ENCODE data around the gene NDEL1.

The NDEL1 gene

DNA sequence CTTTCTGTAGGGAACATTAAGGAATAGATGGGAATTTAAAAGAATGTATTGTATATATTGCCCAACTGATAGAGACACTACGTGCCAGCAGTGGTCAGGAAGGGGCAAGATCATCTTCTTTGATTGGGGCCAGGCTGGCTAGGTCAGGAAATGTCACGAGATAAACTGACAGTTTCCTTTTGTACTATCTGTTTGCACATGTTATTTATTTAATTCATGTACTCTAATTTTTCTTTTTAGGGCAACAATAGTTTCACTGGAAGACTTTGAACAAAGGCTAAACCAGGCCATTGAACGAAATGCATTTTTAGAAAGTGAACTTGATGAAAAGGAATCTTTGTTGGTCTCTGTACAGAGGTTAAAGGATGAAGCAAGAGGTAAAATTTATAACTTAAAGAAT is 12.6 kb downstream of the NDEL1 start:
- no peak overlapping the region for H3K4me2 ChIP-seq (ENCODE audit: low read length)
- no peaks in the 10 kb centered on the region for H3K9me3 ChIP-seq (ENCODE audit: control insufficient read depth, insufficient read depth, low read length)
- no peaks in the 10 kb centered on the region for H3K4me1 ChIP-seq (ENCODE audit: control insufficient read depth, low read length)
- H3F3A ChIP-seq (ENCODE audit: control insufficient read depth, insufficient read depth): no peaks in the 10 kb centered on the region
- H3K27ac ChIP-seq (ENCODE audit: low read depth, low read length): no peak overlapping the region
- no peak overlapping the region for H3K4me3 ChIP-seq (ENCODE audit: low read length)
- H3K9me2 ChIP-seq (replicated peaks; ENCODE audit: control insufficient read depth, low read length): no peaks in the 10 kb centered on the region
- H4K20me1 ChIP-seq (ENCODE audit: control insufficient read depth, insufficient read depth, low read depth, low read length): no peaks in the 10 kb centered on the region; the same call in 1 of the 2 replicates
- H3K36me3 ChIP-seq (ENCODE audit: control insufficient read depth, low read length): peaks cover 83% of the 10 kb centered on the region
- peaks cover 12% of the 10 kb centered on the region for H3K79me2 ChIP-seq (ENCODE audit: control insufficient read depth, low read length)
- TF ChIP-seq, protein P1, sequence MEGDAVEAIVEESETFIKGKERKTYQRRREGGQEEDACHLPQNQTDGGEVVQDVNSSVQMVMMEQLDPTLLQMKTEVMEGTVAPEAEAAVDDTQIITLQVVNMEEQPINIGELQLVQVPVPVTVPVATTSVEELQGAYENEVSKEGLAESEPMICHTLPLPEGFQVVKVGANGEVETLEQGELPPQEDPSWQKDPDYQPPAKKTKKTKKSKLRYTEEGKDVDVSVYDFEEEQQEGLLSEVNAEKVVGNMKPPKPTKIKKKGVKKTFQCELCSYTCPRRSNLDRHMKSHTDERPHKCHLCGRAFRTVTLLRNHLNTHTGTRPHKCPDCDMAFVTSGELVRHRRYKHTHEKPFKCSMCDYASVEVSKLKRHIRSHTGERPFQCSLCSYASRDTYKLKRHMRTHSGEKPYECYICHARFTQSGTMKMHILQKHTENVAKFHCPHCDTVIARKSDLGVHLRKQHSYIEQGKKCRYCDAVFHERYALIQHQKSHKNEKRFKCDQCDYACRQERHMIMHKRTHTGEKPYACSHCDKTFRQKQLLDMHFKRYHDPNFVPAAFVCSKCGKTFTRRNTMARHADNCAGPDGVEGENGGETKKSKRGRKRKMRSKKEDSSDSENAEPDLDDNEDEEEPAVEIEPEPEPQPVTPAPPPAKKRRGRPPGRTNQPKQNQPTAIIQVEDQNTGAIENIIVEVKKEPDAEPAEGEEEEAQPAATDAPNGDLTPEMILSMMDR (IDR thresholded peaks at IDR 0.05; ENCODE audit: low read depth, low read length, poor library complexity, severe bottlenecking): no peak
- no peak for TF ChIP-seq EZH2phosphoT487 (IDR thresholded peaks at IDR 0.05; ENCODE audit: borderline replicate concordance, low read length)
- H3K27me3 ChIP-seq (ENCODE audit: control insufficient read depth, low read length): no peaks in the 10 kb centered on the region

DNA sequence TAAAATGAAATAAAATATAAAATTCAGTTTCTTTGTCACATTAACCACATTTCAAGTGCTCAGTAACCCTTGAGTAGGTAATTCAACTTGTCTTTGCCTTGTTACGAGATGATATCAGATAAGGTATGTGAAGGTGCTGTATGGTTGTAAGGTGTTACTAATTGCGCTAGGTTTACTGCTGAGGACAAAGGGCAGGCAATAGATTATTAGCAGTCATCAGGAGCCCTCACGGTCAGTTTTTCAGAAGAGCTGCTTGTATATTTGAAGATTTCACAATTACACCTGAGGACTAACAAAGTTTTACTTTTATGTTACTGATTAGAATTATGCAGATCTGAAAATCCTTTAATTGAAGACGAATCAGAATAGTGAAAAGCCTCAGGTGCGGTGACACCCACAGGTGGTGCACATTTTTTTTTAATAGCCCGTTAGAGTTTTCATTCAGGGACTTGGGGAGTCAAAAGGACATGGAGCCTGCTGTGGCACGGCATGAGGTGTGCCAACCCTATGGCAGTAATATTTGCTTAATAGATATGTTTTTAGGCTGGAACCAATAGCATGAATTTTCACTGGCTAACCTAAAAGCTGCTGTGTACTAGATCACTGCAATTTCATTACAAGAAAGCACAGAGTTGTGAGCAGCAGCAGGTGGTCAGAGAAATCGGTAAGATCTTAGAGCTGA is 16.4 kb downstream of the NDEL1 start:
- no peaks in the 10 kb centered on the region for H3K9me2 ChIP-seq (replicated peaks; ENCODE audit: control insufficient read depth, low read length)
- H3K4me2 ChIP-seq (ENCODE audit: low read length): no peak overlapping the region
- TF ChIP-seq, protein P1 (IDR thresholded peaks at IDR 0.05; ENCODE audit: low read depth, low read length, poor library complexity, severe bottlenecking): no peak
- peaks cover 77% of the 10 kb centered on the region for H3K36me3 ChIP-seq (ENCODE audit: control insufficient read depth, low read length)
- H3K79me2 ChIP-seq (ENCODE audit: control insufficient read depth, low read length): no peaks in the 10 kb centered on the region
- no peaks in the 10 kb centered on the region for H3K4me1 ChIP-seq (ENCODE audit: control insufficient read depth, low read length)
- H3K9me3 ChIP-seq (ENCODE audit: control insufficient read depth, insufficient read depth, low read length): no peaks in the 10 kb centered on the region
- H3F3A ChIP-seq (ENCODE audit: control insufficient read depth, insufficient read depth): no peaks in the 10 kb centered on the region
- no peak overlapping the region for H3K4me3 ChIP-seq (ENCODE audit: low read length)
- H3K27me3 ChIP-seq (ENCODE audit: control insufficient read depth, low read length): no peaks in the 10 kb centered on the region
- H3K27ac ChIP-seq (ENCODE audit: low read depth, low read length): no peak overlapping the region
- no peaks in the 10 kb centered on the region for H4K20me1 ChIP-seq (ENCODE audit: control insufficient read depth, insufficient read depth, low read depth, low read length)

DNA sequence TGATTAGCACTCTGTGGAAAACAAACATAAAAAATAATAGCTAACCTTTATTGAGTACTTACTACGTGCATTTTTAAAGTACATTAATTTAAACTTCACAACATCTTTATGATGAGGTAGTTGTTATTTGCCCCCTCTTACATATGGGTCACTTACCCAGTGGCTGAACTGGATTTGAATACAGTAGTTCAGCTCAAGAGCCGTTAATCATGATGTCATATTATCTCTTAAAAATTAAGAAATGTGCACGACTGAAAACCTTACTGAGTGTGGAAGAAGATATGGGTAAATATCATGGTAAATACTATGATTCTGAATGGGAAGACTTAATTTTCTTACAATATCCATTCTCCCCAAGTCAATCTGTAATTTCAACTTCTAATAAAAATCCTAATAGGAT is 17.6 kb downstream of the NDEL1 start:
- Histone ChIP-seq H3F3A (ENCODE audit: control insufficient read depth, insufficient read depth) (no peaks in the 10 kb centered on the region), H3K4me2 (ENCODE audit: low read length) (no peak overlapping the region), H3K27me3 (ENCODE audit: control insufficient read depth, low read length) (no peaks in the 10 kb centered on the region), H3K4me1 (ENCODE audit: control insufficient read depth, low read length) (no peaks in the 10 kb centered on the region), H3K9me2 (replicated peaks; ENCODE audit: control insufficient read depth, low read length) (no peaks in the 10 kb centered on the region), H4K20me1 (ENCODE audit: control insufficient read depth, insufficient read depth, low read depth, low read length) (no peaks in the 10 kb centered on the region), H3K79me2 (ENCODE audit: control insufficient read depth, low read length) (no peaks in the 10 kb centered on the region), H3K36me3 (ENCODE audit: control insufficient read depth, low read length) (peaks cover 76% of the 10 kb centered on the region), H3K9me3 (ENCODE audit: control insufficient read depth, insufficient read depth, low read length) (no peaks in the 10 kb centered on the region), H3K4me3 (ENCODE audit: low read length) (no peak overlapping the region), H3K27ac (ENCODE audit: low read depth, low read length) (no peak overlapping the region)
- no peak for TF ChIP-seq EZH2phosphoT487 (IDR thresholded peaks at IDR 0.05; ENCODE audit: borderline replicate concordance, low read length)
- TF ChIP-seq, protein P1 (IDR thresholded peaks at IDR 0.05; ENCODE audit: low read depth, low read length, poor library complexity, severe bottlenecking): no peak

Data from DOHH2 (cell line).